Esophagus (tissue), 2 donors: ENCODE measurements around the gene WHRN. TPM values are rescaled to one million over a fixed set of nuclear protein-coding genes. Genes with fewer than 3 reads are reported as not detected.

Experiments
- H3K27ac ChIP-seq, 2 donors: one replicate each; pipeline ENCODE4 v1.5.1; 2013; ENCODE audit warnings: low read depth in 2 of 2, mild to moderate bottlenecking in 2 of 2, inconsistent platforms in 1 of 2, low read length in 1 of 2, moderate library complexity in 1 of 2
- H3K27me3 ChIP-seq, 2 donors: one replicate each; pipeline ENCODE4 v1.6.1; 2013; ENCODE audit warnings: low read length in 2 of 2, control low read depth in 1 of 2, mild to moderate bottlenecking in 1 of 2; ENCODE audit not compliant: insufficient read depth in 2 of 2, control insufficient read depth in 1 of 2
- H3K36me3 ChIP-seq, 2 donors: one replicate each; pipeline ENCODE4 v1.6.1; 2013; ENCODE audit warnings: low read length in 1 of 2; ENCODE audit not compliant: control insufficient read depth in 2 of 2, insufficient read depth in 2 of 2
- H3K4me1 ChIP-seq, 2 donors: one replicate each; pipeline ENCODE4 v1.6.1; 2013; ENCODE audit warnings: low read length in 1 of 2; ENCODE audit not compliant: control insufficient read depth in 2 of 2, insufficient read depth in 2 of 2
- H3K4me3 ChIP-seq, 2 donors: one replicate each; pipeline ENCODE4 v1.5.1; 2013; ENCODE audit warnings: low read length in 2 of 2, mild to moderate bottlenecking in 2 of 2, low read depth in 1 of 2, moderate library complexity in 1 of 2
- H3K9me3 ChIP-seq, 2 donors: one replicate each; pipeline ENCODE4 v1.6.1; 2013; ENCODE audit warnings: mild to moderate bottlenecking in 2 of 2, low read depth in 1 of 2, low read length in 1 of 2, moderate library complexity in 1 of 2; ENCODE audit not compliant: control insufficient read depth in 2 of 2, insufficient read depth in 1 of 2
- WGBS, 2 donors: extraction: QIAGEN DNeasy Blood & Tissue Kit; methylation state at CpG; one replicate each; pipeline ENCODE4 v1.1.7; 2013; 5-methylcytosine and 5-hydroxymethylcytosine counted together
- polyA plus RNA-seq, 2 donors: library from polyadenylated mRNA; stranded (reverse); fragments of 200-250 nt; gene quantifications; one replicate each; pipeline ENCODE4 v1.2.3, GENCODE V29; 2013
- donor health status: healthy with polysubstance abuse.
- donor health status: Bipolar disorder and iron deficiency.

WHRN gene
- polyA plus RNA-seq, 2 donors: 3.4 to 7.6 TPM

- Histone ChIP-seq H3K27ac (no peak overlapping the region), H3K27me3 (no peaks in the 10 kb centered on the region), H3K36me3 (peaks cover 0 to 5% of the 10 kb centered on the region in 2 donors), H3K4me3 (no peak overlapping the region), H3K9me3 (no peaks in the 10 kb centered on the region), H3K4me1 (peaks cover 0 to 7% of the 10 kb centered on the region in 2 donors)
- WGBS, 2 donors: 97 to 98% methylated on average over 2 of the region's 2 CpGs
These were observed 37.4 kb downstream of the WHRN start for GRCh38 chr9:114467910-114468309.

- Histone ChIP-seq H3K9me3 (no peaks in the 10 kb centered on the region), H3K36me3 (peaks cover 0 to 5% of the 10 kb centered on the region in 2 donors), H3K4me3 (no peak overlapping the region), H3K4me1 (peaks cover 0 to 4% of the 10 kb centered on the region in 2 donors), H3K27ac (no peak overlapping the region), H3K27me3 (no peaks in the 10 kb centered on the region)
- 88 to 89% methylated on average over 19 of the region's 19 CpGs for WGBS, 2 donors
These were observed 38.0 kb downstream of the WHRN start for GRCh38 chr9:114467226-114467750.

GRCh38 chr9:114465906-114466900 is 39.1 kb downstream of the WHRN start:
- no peaks in the 10 kb centered on the region for H3K9me3 ChIP-seq
- 73% methylated on average over 28 of the region's 28 CpGs for WGBS, 2 donors

GRCh38 chr9:114465417-114465816 is 39.9 kb downstream of the WHRN start:
- no peak overlapping the region for H3K4me3 ChIP-seq
- H3K27me3 ChIP-seq: no peaks in the 10 kb centered on the region
- WGBS, 2 donors: 94 to 96% methylated on average over 4 of the region's 4 CpGs
- H3K27ac ChIP-seq: no peak overlapping the region
- no peaks in the 10 kb centered on the region for H3K9me3 ChIP-seq
- peaks cover 0 to 5% of the 10 kb centered on the region in 2 donors for H3K36me3 ChIP-seq
- H3K4me1 ChIP-seq: no peaks in the 10 kb centered on the region

More at GRCh38 chr9:114465906-114466900, 39.1 kb downstream of the WHRN start:
- H3K36me3 ChIP-seq: peaks cover 0 to 5% of the 10 kb centered on the region in 2 donors
- no peaks in the 10 kb centered on the region for H3K4me1 ChIP-seq
- H3K27me3 ChIP-seq: no peaks in the 10 kb centered on the region
- H3K27ac ChIP-seq: no peak overlapping the region
- H3K4me3 ChIP-seq: no peak overlapping the region

DNA sequence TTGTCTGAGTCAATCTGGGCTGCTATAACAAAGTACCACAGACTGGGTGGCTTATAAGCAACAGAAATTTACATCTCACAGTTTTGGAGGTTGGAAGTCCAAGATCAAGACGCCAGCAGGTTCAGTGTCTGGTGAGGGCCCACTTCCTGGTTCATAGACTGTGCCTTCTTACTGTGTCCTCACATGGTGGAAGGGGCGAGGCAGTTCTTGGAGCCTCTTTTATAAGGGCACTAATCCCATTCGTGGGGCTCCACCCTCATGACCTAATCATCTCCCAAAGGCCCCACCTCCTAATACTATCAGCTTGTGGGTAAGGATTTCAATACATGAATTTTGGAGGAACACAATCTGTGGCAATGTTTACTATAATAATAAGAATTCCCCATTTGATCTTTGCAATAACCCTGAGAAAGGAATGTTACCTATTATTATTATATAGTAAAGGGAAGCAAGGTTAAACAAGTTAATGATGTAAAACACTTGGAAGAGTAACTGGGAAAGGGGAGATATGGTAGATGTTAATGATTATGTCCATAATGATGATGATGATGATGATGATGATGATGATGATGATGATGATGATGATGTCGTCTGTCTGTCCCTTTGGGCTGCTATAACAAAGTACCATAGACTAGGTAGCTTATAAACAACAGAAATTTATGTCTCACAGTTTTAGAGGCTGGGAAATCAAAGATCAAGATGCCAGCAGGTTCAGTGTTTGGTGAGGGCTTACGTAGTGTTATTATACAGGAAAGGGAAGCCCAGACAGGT is 40.8 kb downstream of the WHRN start:
- Histone ChIP-seq H3K27ac (no peak overlapping the region), H3K4me1 (no peaks in the 10 kb centered on the region), H3K27me3 (no peaks in the 10 kb centered on the region), H3K4me3 (no peak overlapping the region), H3K9me3 (no peaks in the 10 kb centered on the region), H3K36me3 (peaks cover 0 to 4% of the 10 kb centered on the region in 2 donors)
- WGBS, 2 donors: 82 to 85% methylated on average over 5 of the region's 5 CpGs

GRCh38 chr9:114462791-114463190 is 42.5 kb downstream of the WHRN start:
- 73 to 74% methylated on average over 5 of the region's 5 CpGs for WGBS, 2 donors
- H3K27me3 ChIP-seq: no peaks in the 10 kb centered on the region
- H3K4me1 ChIP-seq: no peaks in the 10 kb centered on the region

GRCh38 chr9:114461468-114461867 is 43.8 kb downstream of the WHRN start:
- H3K36me3 ChIP-seq: no peaks in the 10 kb centered on the region
- no peaks in the 10 kb centered on the region for H3K9me3 ChIP-seq
- H3K27me3 ChIP-seq: no peaks in the 10 kb centered on the region
- no peaks in the 10 kb centered on the region for H3K4me1 ChIP-seq
- 74 to 79% methylated on average over 4 of the region's 4 CpGs for WGBS, 2 donors
- no peak overlapping the region for H3K27ac ChIP-seq
- no peak overlapping the region for H3K4me3 ChIP-seq

More at GRCh38 chr9:114462791-114463190, 42.5 kb downstream of the WHRN start:
- no peaks in the 10 kb centered on the region for H3K9me3 ChIP-seq
- H3K4me3 ChIP-seq: no peak overlapping the region
- H3K36me3 ChIP-seq: no peaks in the 10 kb centered on the region
- no peak overlapping the region for H3K27ac ChIP-seq

- 49 to 56% methylated on average over 8 of the region's 8 CpGs for WGBS, 2 donors
- no peak overlapping the region for H3K27ac ChIP-seq
- no peaks in the 10 kb centered on the region for H3K4me1 ChIP-seq
- H3K4me3 ChIP-seq: no peak overlapping the region
- no peaks in the 10 kb centered on the region for H3K9me3 ChIP-seq
- no peaks in the 10 kb centered on the region for H3K36me3 ChIP-seq
- H3K27me3 ChIP-seq: no peaks in the 10 kb centered on the region
These were observed 44.6 kb downstream of the WHRN start for GRCh38 chr9:114460513-114461199.

DNA sequence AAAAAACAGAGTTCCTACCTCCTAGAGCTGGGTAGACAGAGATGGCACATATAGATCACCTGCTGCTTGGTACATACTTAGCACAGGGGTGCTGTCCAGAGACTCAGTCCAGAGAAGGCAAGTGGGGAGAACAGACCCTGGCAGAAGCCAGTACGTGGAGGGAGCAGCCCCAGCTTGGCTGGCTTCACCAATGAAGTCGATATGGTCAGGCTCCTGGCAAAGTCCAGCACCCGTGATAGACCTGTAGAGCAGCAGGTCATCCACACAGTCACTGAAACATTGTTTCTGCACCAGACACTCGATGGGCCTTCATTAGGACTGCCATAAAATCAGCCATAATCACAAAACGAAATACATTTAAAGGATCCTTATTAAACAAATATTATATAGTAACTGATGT is 45.8 kb downstream of the WHRN start:
- Histone ChIP-seq H3K27ac (no peak overlapping the region), H3K4me3 (no peak overlapping the region), H3K36me3 (no peaks in the 10 kb centered on the region), H3K4me1 (no peaks in the 10 kb centered on the region), H3K9me3 (no peaks in the 10 kb centered on the region), H3K27me3 (no peaks in the 10 kb centered on the region)
- 61 to 69% methylated on average over 5 of the region's 5 CpGs for WGBS, 2 donors
